Endothelial cell of umbilical vein (primary cell): Measurements from ENCODE around the gene TSPO.

ENCODE experiments used
- EZH2 ChIP-seq: IDR thresholded peaks from 2 replicates; pipeline ENCODE4 v1.6.1; 2012; ENCODE audit warnings: borderline replicate concordance, low read depth, mild to moderate bottlenecking, moderate library complexity, low read length, inconsistent platforms; ENCODE audit not compliant: severe bottlenecking
- FOS ChIP-seq: IDR thresholded peaks from 2 replicates; pipeline ENCODE4 v1.6.1; 2011; ENCODE audit warnings: mild to moderate bottlenecking, low read length, moderate library complexity, borderline replicate concordance; ENCODE audit not compliant: insufficient read depth
- GATA2 ChIP-seq: IDR thresholded peaks from 2 replicates; pipeline ENCODE4 v1.7.0; 2011; ENCODE audit warnings: low read depth, mild to moderate bottlenecking, moderate library complexity, mixed read lengths, low read length; ENCODE audit not compliant: insufficient read length, insufficient read depth
- JUN ChIP-seq: IDR thresholded peaks from 2 replicates; pipeline ENCODE4 v1.6.1; 2011; ENCODE audit warnings: borderline replicate concordance, low read depth; ENCODE audit not compliant: insufficient read length, insufficient read depth
- MYC ChIP-seq: IDR thresholded peaks from one replicate; pipeline ENCODE4 v1.6.1; 2011; ENCODE audit warnings: mild to moderate bottlenecking, low read depth, low read length
- POLR2A ChIP-seq: IDR thresholded peaks from 2 replicates; pipeline ENCODE4 v1.6.1; 2012; ENCODE audit warnings: low read depth, mild to moderate bottlenecking, control low read depth, low read length
- POLR2AphosphoS5 ChIP-seq: IDR thresholded peaks from 2 replicates; pipeline ENCODE4 v1.6.1; 2012; ENCODE audit warnings: low read depth, mild to moderate bottlenecking, control low read depth, low read length, moderate library complexity; ENCODE audit not compliant: insufficient read depth
- TF ChIP-seq, protein P1 (sequence below), 2 donors: IDR thresholded peaks; 1 replicate in 1 of 2; 2 replicates in 1 of 2; pipeline ENCODE4 v1.5.1; 2011; ENCODE audit warnings: low read length in 2 of 2, mild to moderate bottlenecking in 2 of 2, moderate library complexity in 2 of 2, control low read depth in 1 of 2, inconsistent platforms in 1 of 2, low read depth in 1 of 2; ENCODE audit not compliant: insufficient read depth in 1 of 2; ENCODE audit errors: extremely low read depth in 1 of 2
- TF ChIP-seq, protein P2 (sequence below): IDR thresholded peaks from 2 replicates; pipeline ENCODE4 v1.6.1; 2011; ENCODE audit not compliant: insufficient read depth, insufficient read length

DNA sequence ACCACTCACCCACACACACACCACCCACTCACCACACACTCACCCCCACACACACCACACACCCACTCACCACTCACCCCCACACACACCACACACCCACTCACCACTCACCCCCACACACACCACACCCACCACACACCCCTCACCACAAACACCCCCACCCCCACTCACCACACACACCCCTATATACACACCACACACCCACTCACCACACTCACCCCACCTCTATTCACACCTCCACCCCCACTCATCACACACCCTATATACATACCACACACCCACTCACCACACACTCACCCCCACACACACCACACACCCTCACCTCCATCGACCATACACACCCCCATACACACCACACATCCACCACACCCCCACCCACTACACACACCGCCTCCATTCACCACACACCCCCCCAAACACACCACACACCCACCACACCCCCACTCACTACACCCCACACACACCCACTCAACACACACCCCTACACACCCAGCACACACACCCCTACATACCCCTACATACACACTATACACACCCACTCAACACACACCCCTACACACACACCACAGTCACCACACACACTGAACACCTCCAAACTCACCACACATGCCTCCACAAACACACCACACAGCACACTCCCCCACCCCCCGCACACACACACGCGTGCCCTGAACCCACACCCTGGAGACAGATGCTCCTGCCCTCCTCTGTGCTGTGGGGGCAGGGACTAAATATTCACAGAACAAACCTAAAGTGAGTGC, 54.6 kb downstream of the TSPO start:
- TF ChIP-seq POLR2AphosphoS5 (no peak), JUN (no peak), POLR2A (no peak), EZH2 (no peak), GATA2 (no peak), MYC (no peak), FOS (no peak)
- TF ChIP-seq, protein P1, sequence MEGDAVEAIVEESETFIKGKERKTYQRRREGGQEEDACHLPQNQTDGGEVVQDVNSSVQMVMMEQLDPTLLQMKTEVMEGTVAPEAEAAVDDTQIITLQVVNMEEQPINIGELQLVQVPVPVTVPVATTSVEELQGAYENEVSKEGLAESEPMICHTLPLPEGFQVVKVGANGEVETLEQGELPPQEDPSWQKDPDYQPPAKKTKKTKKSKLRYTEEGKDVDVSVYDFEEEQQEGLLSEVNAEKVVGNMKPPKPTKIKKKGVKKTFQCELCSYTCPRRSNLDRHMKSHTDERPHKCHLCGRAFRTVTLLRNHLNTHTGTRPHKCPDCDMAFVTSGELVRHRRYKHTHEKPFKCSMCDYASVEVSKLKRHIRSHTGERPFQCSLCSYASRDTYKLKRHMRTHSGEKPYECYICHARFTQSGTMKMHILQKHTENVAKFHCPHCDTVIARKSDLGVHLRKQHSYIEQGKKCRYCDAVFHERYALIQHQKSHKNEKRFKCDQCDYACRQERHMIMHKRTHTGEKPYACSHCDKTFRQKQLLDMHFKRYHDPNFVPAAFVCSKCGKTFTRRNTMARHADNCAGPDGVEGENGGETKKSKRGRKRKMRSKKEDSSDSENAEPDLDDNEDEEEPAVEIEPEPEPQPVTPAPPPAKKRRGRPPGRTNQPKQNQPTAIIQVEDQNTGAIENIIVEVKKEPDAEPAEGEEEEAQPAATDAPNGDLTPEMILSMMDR (IDR thresholded peaks at IDR 0.05; ENCODE audit: extremely low read depth in 1 of 2, insufficient read depth in 1 of 2, low read depth in 1 of 2, low read length in 2 of 2) = no peak
- TF ChIP-seq, protein P2, sequence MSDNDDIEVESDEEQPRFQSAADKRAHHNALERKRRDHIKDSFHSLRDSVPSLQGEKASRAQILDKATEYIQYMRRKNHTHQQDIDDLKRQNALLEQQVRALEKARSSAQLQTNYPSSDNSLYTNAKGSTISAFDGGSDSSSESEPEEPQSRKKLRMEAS = no peak
